ENCODE results near the gene TMEM115. TPM values are rescaled to one million over a fixed set of nuclear protein-coding genes. Genes with fewer than 3 reads are reported as not detected.

The TMEM115 gene
- total and polyA plus RNA-seq, 10 of the 15 experiments (the other 5 are each of a cell fraction or from before 2014, with no cell fraction given): 1.9 to 18.7 (median 13.2) TPM

DNA sequence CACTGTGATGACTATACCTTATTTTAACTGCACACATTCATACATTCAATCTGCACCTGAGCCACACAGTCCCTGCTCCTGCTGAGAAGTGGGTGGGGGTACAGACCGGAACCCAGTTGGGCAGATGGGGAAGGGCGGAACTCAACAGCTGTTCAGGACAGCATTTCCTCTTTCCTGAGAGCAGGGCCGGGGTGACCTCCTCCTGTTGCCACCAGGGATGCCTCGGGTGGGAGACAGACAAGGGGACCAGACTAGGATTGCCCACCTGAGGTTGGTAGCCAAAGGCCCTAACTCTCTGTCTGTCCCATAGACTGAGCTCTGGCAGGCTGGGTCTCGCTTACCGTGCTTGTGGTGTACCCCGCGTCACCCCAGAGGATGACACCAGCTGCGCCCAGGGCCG lies 40.7 kb downstream of the TMEM115 start:
- Histone ChIP-seq H3K79me2 (ENCODE audit: control insufficient read depth, insufficient read depth, low read length) (peaks cover 5% of the 10 kb centered on the region), H3K4me1 (ENCODE audit: control insufficient read depth, insufficient read depth, low read length) (peaks cover 23% of the 10 kb centered on the region), H3K27ac (ENCODE audit: control insufficient read depth, insufficient read depth) (no peak overlapping the region), H3K4me3 (no peak overlapping the region), H3K36me3 (ENCODE audit: control insufficient read depth in 2 of 2, insufficient read depth in 2 of 2, low read length in 1 of 2) (peaks cover 0 to 2% of the 10 kb centered on the region in 2 experiments; a peak in 2 of 4 replicates), H4K20me1 (ENCODE audit: control insufficient read depth, insufficient read depth) (no peaks in the 10 kb centered on the region), H3K4me2 (ENCODE audit: control insufficient read depth, insufficient read depth) (no peak overlapping the region), H3K27me3 (replicated peaks in 1 of 2; ENCODE audit: control insufficient read depth in 2 of 2, insufficient read depth in 2 of 2, low read length in 1 of 2) (no peaks in the 10 kb centered on the region), H2AFZ (ENCODE audit: control insufficient read depth, low read depth, low read length) (no peak overlapping the region), H3K9me3 (replicated peaks; ENCODE audit: control insufficient read depth, insufficient read depth, low read length) (no peaks in the 10 kb centered on the region), H3K9ac (ENCODE audit: control insufficient read depth, insufficient read depth, low read length) (no peak overlapping the region)
- SMC1A ChIA-PET (ENCODE audit: uncharacterized antibody, unreplicated experiment): interaction anchor here (1.5 to 1.8 kb wide), 2 partner anchors 18 to 19 kb away, joined by 4 read pairs; partner anchors contain the start of genes HYAL3 and NAA80
- no TSS peak for BruUV-seq (replicated peaks)
- RAD21 ChIA-PET (ENCODE audit: unreplicated experiment): no interaction called here
- intact Hi-C loops (cut with micrococcal nuclease; ENCODE audit: unreplicated experiment) (no loop called here), in situ Hi-C loops (cut with MboI) (no loop called here)
- WGBS (ENCODE audit: insufficient coverage, insufficient replicate concordance, low lambda C conversion rate, missing lambda C conversion rate): 87% methylated on average over 10 of the region's 10 CpGs
- no peak for TF ChIP-seq MEF2A (IDR thresholded peaks at IDR 0.05; ENCODE audit: insufficient read depth, low read depth, low read length)
- TF ChIP-seq, protein P1, sequence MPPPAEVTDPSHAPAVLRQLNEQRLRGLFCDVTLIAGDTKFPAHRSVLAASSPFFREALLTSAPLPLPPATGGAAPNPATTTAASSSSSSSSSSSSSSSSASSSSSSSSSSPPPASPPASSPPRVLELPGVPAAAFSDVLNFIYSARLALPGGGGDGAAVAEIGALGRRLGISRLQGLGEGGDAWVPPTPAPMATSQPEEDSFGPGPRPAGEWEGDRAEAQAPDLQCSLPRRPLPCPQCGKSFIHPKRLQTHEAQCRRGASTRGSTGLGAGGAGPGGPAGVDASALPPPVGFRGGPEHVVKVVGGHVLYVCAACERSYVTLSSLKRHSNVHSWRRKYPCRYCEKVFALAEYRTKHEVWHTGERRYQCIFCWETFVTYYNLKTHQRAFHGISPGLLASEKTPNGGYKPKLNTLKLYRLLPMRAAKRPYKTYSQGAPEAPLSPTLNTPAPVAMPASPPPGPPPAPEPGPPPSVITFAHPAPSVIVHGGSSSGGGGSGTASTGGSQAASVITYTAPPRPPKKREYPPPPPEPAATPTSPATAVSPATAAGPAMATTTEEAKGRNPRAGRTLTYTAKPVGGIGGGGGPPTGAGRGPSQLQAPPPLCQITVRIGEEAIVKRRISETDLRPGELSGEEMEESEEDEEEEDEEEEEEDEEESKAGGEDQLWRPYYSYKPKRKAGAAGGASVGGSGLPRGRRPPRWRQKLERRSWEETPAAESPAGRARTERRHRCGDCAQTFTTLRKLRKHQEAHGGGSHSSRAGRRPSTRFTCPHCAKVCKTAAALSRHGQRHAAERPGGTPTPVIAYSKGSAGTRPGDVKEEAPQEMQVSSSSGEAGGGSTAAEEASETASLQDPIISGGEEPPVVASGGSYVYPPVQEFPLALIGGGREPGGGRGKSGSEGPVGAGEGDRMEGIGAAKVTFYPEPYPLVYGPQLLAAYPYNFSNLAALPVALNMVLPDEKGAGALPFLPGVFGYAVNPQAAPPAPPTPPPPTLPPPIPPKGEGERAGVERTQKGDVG (CRISPR knock-in tag; IDR thresholded peaks at IDR 0.05): no peak
- no peak for TF ChIP-seq BRCA1 (IDR thresholded peaks at IDR 0.05; ENCODE audit: low read depth, low read length)
- TF ChIP-seq BCL11A (IDR thresholded peaks at IDR 0.05; ENCODE audit: low read depth, low read length): no peak
- FAIRE-seq (no peak), ATAC-seq (no peak), DNase-seq (ENCODE audit: low read depth, low spot score) (no peak)
- POLR2A ChIA-PET: interaction anchor here (1.0 to 1.9 kb wide), 3 partner anchors 13 to 26 kb away, joined by 3 to 5 read pairs (median 3); partner anchors contain the start of gene IFRD2
- CTCF ChIA-PET: interaction anchor here (0.7 to 1.8 kb wide), 5 partner anchors 9 to 72 kb away, joined by 3 to 8 read pairs (median 3); partner anchors contain the start of genes HYAL3, NAA80 and TUSC2
